ENCODE measurements around the gene C1orf52.

Gene C1orf52

DNA sequence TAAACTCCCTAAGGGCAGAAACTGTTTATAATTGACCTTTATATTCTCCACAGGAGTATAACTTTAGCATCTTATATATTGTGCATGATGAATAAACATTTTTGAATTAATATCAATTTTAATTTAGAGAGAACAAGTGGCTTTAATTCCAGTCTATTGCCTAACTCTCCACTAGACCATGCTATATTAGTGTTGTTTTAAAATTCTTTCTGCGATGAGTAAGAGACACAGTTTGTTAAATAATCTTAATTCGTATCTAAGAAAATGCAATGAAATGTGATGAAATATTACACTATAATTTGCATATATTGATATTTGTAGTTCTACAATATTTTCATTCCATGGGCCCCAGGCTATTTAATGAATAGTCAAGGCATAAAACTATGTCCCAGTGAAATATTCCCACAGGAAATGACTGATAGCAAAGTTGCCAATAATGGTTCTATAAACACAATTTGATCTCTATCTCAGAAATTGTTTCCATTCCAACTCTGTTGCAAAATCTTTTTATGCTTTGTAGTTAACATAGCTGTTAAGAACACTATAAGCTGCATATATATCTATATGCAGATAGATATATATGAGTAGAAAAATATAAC lies 55.8 kb downstream of the C1orf52 start:
- H3K27me3 ChIP-seq (replicated peaks; ENCODE audit: control insufficient read depth, insufficient read depth, low read length), result no peaks in the 10 kb centered on the region
- DNase-seq (ENCODE audit: extremely low read depth, insufficient read length), result no peak
- no peak overlapping the region for H3K4me3 ChIP-seq (replicated peaks; ENCODE audit: low read depth, low read length)
- TF ChIP-seq, protein P1, sequence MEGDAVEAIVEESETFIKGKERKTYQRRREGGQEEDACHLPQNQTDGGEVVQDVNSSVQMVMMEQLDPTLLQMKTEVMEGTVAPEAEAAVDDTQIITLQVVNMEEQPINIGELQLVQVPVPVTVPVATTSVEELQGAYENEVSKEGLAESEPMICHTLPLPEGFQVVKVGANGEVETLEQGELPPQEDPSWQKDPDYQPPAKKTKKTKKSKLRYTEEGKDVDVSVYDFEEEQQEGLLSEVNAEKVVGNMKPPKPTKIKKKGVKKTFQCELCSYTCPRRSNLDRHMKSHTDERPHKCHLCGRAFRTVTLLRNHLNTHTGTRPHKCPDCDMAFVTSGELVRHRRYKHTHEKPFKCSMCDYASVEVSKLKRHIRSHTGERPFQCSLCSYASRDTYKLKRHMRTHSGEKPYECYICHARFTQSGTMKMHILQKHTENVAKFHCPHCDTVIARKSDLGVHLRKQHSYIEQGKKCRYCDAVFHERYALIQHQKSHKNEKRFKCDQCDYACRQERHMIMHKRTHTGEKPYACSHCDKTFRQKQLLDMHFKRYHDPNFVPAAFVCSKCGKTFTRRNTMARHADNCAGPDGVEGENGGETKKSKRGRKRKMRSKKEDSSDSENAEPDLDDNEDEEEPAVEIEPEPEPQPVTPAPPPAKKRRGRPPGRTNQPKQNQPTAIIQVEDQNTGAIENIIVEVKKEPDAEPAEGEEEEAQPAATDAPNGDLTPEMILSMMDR (IDR thresholded peaks at IDR 0.05; ENCODE audit: insufficient read depth, low read length, poor library complexity, severe bottlenecking), result no peak
- H3K36me3 ChIP-seq (ENCODE audit: control insufficient read depth, insufficient read depth, low read length), result no peaks in the 10 kb centered on the region

DNA sequence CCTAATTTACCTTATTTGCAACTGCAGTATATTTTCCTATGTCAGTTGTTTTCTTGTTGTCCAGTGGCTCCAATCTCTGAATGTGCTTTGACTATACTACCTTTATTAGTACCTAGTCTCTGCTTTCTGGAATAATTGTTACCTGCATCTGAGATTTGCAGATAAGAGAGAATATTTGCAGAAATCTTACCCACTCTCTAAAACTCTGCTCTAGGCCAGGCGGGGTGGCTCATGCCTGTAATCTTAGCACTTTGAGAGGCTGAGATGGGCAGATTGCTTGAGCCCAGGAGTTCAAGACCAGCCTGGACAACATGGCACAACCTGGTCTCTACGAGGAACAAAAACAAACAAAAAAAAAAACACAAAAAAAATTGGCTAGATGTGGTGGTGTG lies 56.6 kb downstream of the C1orf52 start:
- H3K4me3 ChIP-seq (replicated peaks; ENCODE audit: low read depth, low read length), result no peak overlapping the region
- TF ChIP-seq, protein P1 (IDR thresholded peaks at IDR 0.05; ENCODE audit: insufficient read depth, low read length, poor library complexity, severe bottlenecking), result no peak
- DNase-seq (ENCODE audit: extremely low read depth, insufficient read length), result no peak

DNA sequence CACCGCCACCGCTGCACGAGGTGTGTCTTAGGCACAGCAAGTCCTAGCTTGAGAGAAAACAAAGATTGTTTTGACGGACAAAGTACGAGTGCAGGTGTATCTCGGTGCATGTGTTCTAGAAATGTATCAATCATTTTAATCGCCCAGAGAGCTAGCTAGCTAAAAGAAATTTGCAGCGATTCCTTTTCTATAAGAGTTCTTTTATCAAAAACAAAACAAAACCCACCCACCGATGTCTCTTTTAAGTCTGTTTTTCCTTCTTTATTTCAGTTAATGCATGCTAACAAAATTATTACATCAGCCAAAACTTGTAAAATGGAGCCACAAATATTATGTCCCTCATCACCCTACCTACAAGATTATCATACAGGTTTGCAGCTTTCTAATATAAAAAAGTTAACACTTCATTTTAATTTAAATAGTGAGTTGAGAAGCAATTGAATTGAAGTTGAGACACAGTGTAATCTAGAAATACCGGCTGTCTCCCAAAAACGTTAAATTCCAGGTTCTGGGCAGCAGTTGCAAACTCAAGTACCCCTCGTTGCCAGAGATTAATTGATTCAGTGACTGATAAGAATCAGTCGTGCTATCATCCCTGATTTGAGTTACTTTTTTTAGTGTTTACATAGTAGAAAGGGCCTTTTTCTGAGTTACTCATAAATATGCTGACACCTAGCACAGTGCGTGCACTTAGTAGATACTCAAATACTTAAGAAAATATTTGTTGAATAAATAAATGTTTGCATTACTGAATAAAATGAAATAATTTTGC lies 57.2 kb downstream of the C1orf52 start:
- H3K27me3 ChIP-seq (replicated peaks; ENCODE audit: control insufficient read depth, insufficient read depth, low read length), result no peaks in the 10 kb centered on the region
- DNase-seq (ENCODE audit: extremely low read depth, insufficient read length), result no peak
- no peaks in the 10 kb centered on the region for H3K36me3 ChIP-seq (ENCODE audit: control insufficient read depth, insufficient read depth, low read length)
- H3K4me3 ChIP-seq (replicated peaks; ENCODE audit: low read depth, low read length), result peak overlapping the region; percentile 82
- TF ChIP-seq, protein P1 (IDR thresholded peaks at IDR 0.05; ENCODE audit: insufficient read depth, low read length, poor library complexity, severe bottlenecking), result no peak

More for the DNA sequence above, 56.6 kb downstream of the C1orf52 start:
- H3K36me3 ChIP-seq (ENCODE audit: control insufficient read depth, insufficient read depth, low read length), result no peaks in the 10 kb centered on the region
- no peaks in the 10 kb centered on the region for H3K27me3 ChIP-seq (replicated peaks; ENCODE audit: control insufficient read depth, insufficient read depth, low read length)

DNA sequence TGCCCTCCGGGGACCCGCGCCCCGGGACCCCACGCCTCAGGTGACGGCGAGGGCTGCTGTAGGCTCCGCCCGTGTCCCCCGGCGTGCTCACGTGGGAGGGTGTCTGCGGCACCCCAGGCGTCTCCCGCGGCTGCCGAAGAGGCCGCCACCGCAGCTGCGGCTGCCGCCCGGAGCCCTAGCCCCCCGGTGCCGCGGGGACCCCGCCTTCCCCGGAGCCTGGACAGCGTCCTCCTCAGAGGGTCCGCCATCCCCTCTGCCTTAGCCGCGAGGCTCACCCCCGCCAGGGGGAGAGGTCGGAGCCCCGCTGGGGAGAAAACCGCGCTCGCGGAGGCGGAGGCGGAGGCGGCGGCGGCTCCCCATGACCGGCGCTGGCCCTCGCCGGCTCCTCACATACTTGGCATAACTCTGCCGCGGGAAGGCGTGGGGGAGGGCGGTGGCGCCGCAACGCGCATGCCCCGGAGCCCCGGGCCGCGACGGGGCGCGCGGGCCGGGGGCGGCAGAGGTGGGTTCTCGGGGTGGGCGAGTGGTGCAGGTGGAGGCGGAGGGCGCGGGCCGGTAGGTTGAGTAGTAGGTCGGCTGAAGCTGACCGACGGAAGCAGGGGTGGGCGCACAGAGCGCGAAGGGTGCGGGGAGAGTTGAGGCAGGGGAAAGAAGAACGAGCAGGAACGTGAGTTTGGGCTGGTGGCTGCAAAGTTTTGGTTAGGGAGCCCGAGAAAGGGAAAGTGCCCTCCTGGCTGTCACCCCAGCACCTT lies 57.9 kb downstream of the C1orf52 start:
- Histone ChIP-seq H3K4me3 (replicated peaks; ENCODE audit: low read depth, low read length) (peak overlapping the region; percentile 82), H3K27me3 (replicated peaks; ENCODE audit: control insufficient read depth, insufficient read depth, low read length) (no peaks in the 10 kb centered on the region), H3K36me3 (ENCODE audit: control insufficient read depth, insufficient read depth, low read length) (no peaks in the 10 kb centered on the region)
- peak; percentile 69 for DNase-seq (ENCODE audit: extremely low read depth, insufficient read length)
- TF ChIP-seq, protein P1 (IDR thresholded peaks at IDR 0.05; ENCODE audit: insufficient read depth, low read length, poor library complexity, severe bottlenecking), result no peak

DNA sequence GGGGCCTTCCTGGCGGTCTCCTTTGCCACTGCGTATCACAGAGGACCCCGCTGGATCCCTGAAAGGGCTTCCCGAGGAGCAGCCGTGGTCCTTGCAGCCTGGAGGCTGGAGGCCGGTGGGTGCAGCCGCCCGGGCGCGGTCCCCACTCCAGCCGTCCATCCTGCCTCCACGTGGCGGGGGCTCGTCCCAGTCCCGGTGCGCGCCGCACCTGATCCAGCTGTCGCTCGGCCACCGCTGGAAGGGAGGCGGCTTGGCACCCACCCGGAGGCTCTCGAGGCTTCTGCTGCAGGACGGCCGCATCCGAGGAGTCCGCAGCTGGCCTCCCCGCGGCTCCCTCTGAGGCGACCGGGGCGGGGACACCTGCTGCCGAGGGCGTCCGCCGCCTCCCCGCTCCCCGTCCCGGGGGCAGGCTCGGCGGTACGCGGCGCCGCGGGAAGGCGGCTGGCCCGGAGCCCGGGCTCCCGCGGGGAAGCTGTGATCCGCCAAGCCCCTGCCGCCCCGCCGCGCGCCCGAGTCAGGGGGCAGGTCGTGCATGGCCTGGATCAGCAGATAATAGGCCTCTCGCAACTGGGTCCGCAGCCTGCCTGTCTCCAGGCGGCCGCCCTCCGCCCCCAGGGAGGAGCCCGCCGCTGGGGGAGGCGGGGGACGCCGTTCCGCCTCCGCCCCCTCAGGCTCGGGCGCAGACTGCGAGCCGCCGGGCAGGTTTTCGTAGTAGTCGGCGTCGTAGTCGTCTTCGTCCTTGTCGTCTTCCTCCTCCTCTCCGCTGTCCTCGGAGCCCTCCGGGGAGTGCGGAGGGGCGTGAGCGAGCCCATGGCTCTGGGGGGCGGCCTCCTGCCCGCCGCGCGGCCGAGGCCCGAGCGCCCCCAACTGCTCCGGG lies 58.8 kb downstream of the C1orf52 start, which contains the start of gene SYDE2:
SYDE2 (minus strand) TSS at position 554 of the 877 bp plus-strand sequence; CDS start at position 534, 20 bp downstream.
- TF ChIP-seq, protein P1 (IDR thresholded peaks at IDR 0.05; ENCODE audit: insufficient read depth, low read length, poor library complexity, severe bottlenecking), result no peak
- Histone ChIP-seq H3K4me3 (replicated peaks; ENCODE audit: low read depth, low read length) (peak within 1 kb of the TSS; percentile 82), H3K27me3 (replicated peaks; ENCODE audit: control insufficient read depth, insufficient read depth, low read length) (no peaks in the 10 kb centered on the region), H3K36me3 (ENCODE audit: control insufficient read depth, insufficient read depth, low read length) (no peaks in the 10 kb centered on the region)
- DNase-seq (ENCODE audit: extremely low read depth, insufficient read length), result peak; percentile 89

Measured in GM06990 (cell line).